Neuronal stem cell (in vitro differentiated cells): ENCODE results near the gene PNP.

ENCODE experiments used
- DNase-seq: peaks from one replicate; pipeline ENCODE4 v3.0.0-alpha.2; 2013; ENCODE audit warnings: low spot score
- H2AFZ ChIP-seq: one replicate; pipeline ENCODE4 v1.6.1; 2013; ENCODE audit warnings: mild to moderate bottlenecking, low read length, inconsistent platforms
- H2AK5ac ChIP-seq: 2 replicates; pipeline ENCODE4 v1.6.1; 2013; ENCODE audit warnings: low read depth, mild to moderate bottlenecking, inconsistent platforms, low read length, moderate library complexity, mixed read lengths
- H2BK120ac ChIP-seq: 2 replicates; pipeline ENCODE4 v1.6.1; 2013; ENCODE audit warnings: low read depth, mild to moderate bottlenecking, inconsistent platforms, low read length, moderate library complexity, mixed read lengths
- H2BK12ac ChIP-seq: one replicate; pipeline ENCODE4 v1.6.1; 2013; ENCODE audit warnings: low read length, inconsistent platforms
- H2BK15ac ChIP-seq: 2 replicates; pipeline ENCODE4 v1.6.1; 2013; ENCODE audit warnings: mild to moderate bottlenecking, low read length, inconsistent platforms, mixed read lengths
- H2BK5ac ChIP-seq: one replicate; pipeline ENCODE4 v1.6.1; 2013; ENCODE audit warnings: inconsistent platforms, mild to moderate bottlenecking, low read length, moderate library complexity
- H3K14ac ChIP-seq: one replicate; pipeline ENCODE4 v1.6.1; 2013; ENCODE audit warnings: low read length, inconsistent platforms
- H3K18ac ChIP-seq: 2 replicates; pipeline ENCODE4 v1.6.1; 2013; ENCODE audit warnings: low read length, inconsistent platforms
- H3K23ac ChIP-seq: 2 replicates; pipeline ENCODE4 v1.6.1; 2013; ENCODE audit warnings: low read depth, mild to moderate bottlenecking, mixed read lengths, low read length, inconsistent platforms; ENCODE audit not compliant: poor library complexity
- H3K27ac ChIP-seq: replicated peaks from 3 replicates; pipeline ENCODE4 v1.5.1; 2013; ENCODE audit warnings: low read length, inconsistent platforms
- H3K27me3 ChIP-seq, 3 experiments: 2 replicates each; pipeline ENCODE4 v1.6.1; 2013; ENCODE audit warnings: low read length in 3 of 3, mild to moderate bottlenecking in 2 of 3, inconsistent platforms in 1 of 3, low read depth in 1 of 3, mixed read lengths in 1 of 3, moderate library complexity in 1 of 3; ENCODE audit not compliant: control insufficient read depth in 3 of 3, insufficient read depth in 3 of 3
- H3K36me3 ChIP-seq, 2 donors: replicated peaks in 1 of 2; 2 replicates each; pipeline ENCODE4 v1.6.1; 2013; ENCODE audit warnings: low read length in 2 of 2; ENCODE audit not compliant: control insufficient read depth in 2 of 2, insufficient read depth in 2 of 2
- H3K4ac ChIP-seq: 2 replicates; pipeline ENCODE4 v1.6.1; 2013; ENCODE audit warnings: inconsistent platforms, mild to moderate bottlenecking, low read length, moderate library complexity
- H3K4me1 ChIP-seq, 2 donors: 1 replicate in 1 of 2; 2 replicates in 1 of 2; pipeline ENCODE4 v1.6.1; 2013; ENCODE audit warnings: low read length in 2 of 2, low read depth in 1 of 2; ENCODE audit not compliant: control insufficient read depth in 2 of 2, insufficient read depth in 1 of 2
- H3K4me2 ChIP-seq: one replicate; pipeline ENCODE4 v1.6.1; 2013; ENCODE audit warnings: mild to moderate bottlenecking, low read length, inconsistent platforms; ENCODE audit not compliant: insufficient read depth, poor library complexity, severe bottlenecking
- H3K4me3 ChIP-seq, 2 donors: 2 replicates each; pipeline ENCODE4 v1.5.1; 2013; ENCODE audit warnings: low read length in 2 of 2, mild to moderate bottlenecking in 2 of 2, inconsistent platforms in 1 of 2, moderate library complexity in 1 of 2
- H3K79me1 ChIP-seq: one replicate; pipeline ENCODE4 v1.6.1; 2013; ENCODE audit warnings: low read depth, mild to moderate bottlenecking, inconsistent platforms, low read length, moderate library complexity
- H3K9ac ChIP-seq: one replicate; pipeline ENCODE4 v1.6.1; 2013; ENCODE audit warnings: mild to moderate bottlenecking, low read depth, low read length, inconsistent platforms; ENCODE audit not compliant: poor library complexity
- H3K9me3 ChIP-seq, 2 donors: replicated peaks in 1 of 2; 2 replicates each; pipeline versions ENCODE3 to v1.6.1; 2013; ENCODE audit warnings: low read length in 2 of 2, mild to moderate bottlenecking in 2 of 2, inconsistent platforms in 1 of 2, low read depth in 1 of 2, mixed read lengths in 1 of 2, moderate library complexity in 1 of 2; ENCODE audit not compliant: control insufficient read depth in 2 of 2, insufficient read depth in 1 of 2
- H4K8ac ChIP-seq: one replicate; pipeline ENCODE4 v1.6.1; 2013; ENCODE audit warnings: low read depth, mild to moderate bottlenecking, inconsistent platforms, low read length, moderate library complexity
- H4K91ac ChIP-seq: one replicate; pipeline ENCODE4 v1.6.1; 2013; ENCODE audit warnings: low read length, low read depth, mild to moderate bottlenecking, inconsistent platforms; ENCODE audit not compliant: poor library complexity
- WGBS, 2 donors: extraction: QIAGEN DNeasy Blood & Tissue Kit; methylation state at CpG; one replicate each; pipeline ENCODE4 v1.1.7; 2013; ENCODE audit warnings: missing lambda C conversion rate in 2 of 2, mixed read lengths in 1 of 2; ENCODE audit not compliant: insufficient read length in 2 of 2, insufficient replicate concordance in 1 of 2; ENCODE audit errors: extremely low coverage in 2 of 2; 5-methylcytosine and 5-hydroxymethylcytosine counted together

Gene PNP

DNA sequence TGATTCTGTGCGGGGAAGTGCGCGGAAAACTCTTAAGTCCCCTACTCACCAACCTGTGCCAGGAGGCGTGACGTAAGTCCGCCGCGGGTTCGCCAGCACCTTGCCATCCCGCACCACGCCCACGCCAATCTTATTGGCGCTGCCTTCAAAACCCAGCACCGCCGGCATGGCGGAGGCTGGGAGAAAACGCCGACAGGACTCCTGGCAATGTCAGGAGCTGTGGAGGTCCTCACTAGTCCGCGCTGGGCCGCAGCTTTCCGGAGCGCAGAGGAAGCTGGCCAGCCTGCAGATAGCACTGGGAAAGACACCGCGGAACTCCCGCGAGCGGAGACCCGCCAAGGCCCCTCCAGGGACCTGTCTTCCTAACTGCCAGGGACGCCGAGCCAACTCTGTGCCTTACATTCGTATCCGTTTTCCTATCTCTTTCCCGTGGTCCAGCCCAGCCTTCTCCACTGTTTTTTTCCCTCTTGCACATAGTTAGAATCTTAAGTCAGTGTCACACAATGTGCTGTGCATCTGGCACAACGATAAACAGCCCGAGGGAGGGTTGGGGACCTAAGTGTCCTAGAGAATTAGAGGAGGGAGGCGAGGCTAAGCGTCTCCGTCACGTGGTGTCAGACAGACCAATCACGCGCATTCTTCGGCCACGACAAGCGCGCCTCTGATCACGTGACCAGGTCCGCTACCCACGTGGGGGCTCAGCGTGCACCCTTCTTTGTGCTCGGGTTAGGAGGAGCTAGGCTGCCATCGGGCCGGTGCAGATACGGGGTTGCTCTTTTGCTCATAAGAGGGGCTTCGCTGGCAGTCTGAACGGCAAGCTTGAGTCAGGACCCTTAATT, 14.5 kb upstream of the PNP start, which contains the start of the genes APEX1 and OSGEP:
Gene APEX1 (plus strand): TSS at position 711 of the 839 bp plus-strand sequence. CDS start 420 bp downstream, outside the sequence.
Gene OSGEP (minus strand): TSS at position 297 of the 839 bp plus-strand sequence. CDS start 129 bp downstream, at position 168.
- DNase-seq, result peak; percentile 98
- H3K9ac ChIP-seq, result peak within 1 kb of the TSS; percentile 93
- H3K36me3 ChIP-seq, result peaks cover 43 to 72% of the 10 kb centered on the region in 2 donors
- WGBS, 2 donors, result no CpG with 5 or more reads among the region's 56 CpGs
- H2BK12ac ChIP-seq, result no peak within 1 kb of the TSS
- no peak within 1 kb of the TSS for H3K14ac ChIP-seq
- peak within 1 kb of the TSS; percentile 93 for H3K27ac ChIP-seq
- no peaks in the 10 kb centered on the region for H3K27me3 ChIP-seq
- H3K9me3 ChIP-seq, result no peaks in the 10 kb centered on the region
- H2AK5ac ChIP-seq, result no peak within 1 kb of the TSS
- peak within 1 kb of the TSS; percentile 55 for H2BK15ac ChIP-seq
- peak within 1 kb of the TSS; percentile 87 for H2AFZ ChIP-seq
- peak within 1 kb of the TSS; percentile 97 for H3K18ac ChIP-seq
- H2BK120ac ChIP-seq, result no peak within 1 kb of the TSS
- peak within 1 kb of the TSS; percentile 79 to 94 for H3K4me3 ChIP-seq
- peak within 1 kb of the TSS; percentile 31 for H4K8ac ChIP-seq
- no peak within 1 kb of the TSS for H4K91ac ChIP-seq
- peaks cover 0 to 9% of the 10 kb centered on the region in 2 donors for H3K4me1 ChIP-seq
- H3K4me2 ChIP-seq, result peak within 1 kb of the TSS; percentile 69
- H3K4ac ChIP-seq, result no peak within 1 kb of the TSS
- peak within 1 kb of the TSS; percentile 84 for H2BK5ac ChIP-seq
- H3K23ac ChIP-seq, result peak within 1 kb of the TSS; percentile 78
- peaks cover 1% of the 10 kb centered on the region for H3K79me1 ChIP-seq

DNA sequence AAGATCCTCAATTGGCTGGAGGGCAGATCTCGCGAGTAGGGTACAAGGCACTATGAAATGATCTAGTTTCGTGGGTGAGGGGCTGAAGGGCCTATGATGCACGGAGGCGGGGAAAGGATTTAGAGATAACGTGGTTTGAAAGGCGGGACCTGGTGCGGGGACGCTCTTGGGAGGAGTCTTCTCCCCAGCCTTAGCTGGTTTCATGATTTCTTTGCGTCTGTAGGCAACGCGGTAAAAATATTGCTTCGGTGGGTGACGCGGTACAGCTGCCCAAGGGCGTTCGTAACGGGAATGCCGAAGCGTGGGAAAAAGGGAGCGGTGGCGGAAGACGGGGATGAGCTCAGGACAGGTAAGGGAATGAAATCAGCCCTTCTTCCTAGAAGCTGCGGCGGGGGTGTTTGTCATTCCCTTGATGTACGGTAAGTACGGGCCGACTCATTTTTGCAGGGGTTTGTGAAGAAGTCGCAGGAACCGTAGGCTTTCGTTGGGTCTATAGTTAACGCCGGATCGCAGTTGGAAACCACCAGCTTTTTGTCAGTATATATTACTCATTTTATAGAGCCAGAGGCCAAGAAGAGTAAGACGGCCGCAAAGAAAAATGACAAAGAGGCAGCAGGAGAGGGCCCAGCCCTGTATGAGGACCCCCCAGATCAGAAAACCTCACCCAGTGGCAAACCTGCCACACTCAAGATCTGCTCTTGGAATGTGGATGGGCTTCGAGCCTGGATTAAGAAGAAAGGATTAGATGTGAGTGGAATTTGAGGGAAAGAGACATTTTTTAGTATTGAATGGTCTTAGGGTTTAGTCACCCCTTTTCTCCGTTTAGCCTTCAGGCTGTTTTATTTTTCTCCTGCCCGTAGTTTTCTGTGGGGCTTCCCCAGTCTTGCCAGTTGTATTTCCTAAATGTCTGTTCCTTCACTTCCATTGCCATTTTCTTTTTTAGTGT, 13.6 kb upstream of the PNP start:
- no CpG with 5 or more reads among the region's 39 CpGs for WGBS, 2 donors
- no peaks in the 10 kb centered on the region for H3K9me3 ChIP-seq

DNA sequence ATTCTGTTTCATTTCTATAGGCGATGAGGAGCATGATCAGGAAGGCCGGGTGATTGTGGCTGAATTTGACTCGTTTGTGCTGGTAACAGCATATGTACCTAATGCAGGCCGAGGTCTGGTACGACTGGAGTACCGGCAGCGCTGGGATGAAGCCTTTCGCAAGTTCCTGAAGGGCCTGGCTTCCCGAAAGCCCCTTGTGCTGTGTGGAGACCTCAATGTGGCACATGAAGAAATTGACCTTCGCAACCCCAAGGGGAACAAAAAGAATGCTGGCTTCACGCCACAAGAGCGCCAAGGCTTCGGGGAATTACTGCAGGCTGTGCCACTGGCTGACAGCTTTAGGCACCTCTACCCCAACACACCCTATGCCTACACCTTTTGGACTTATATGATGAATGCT, 12.2 kb upstream of the PNP start:
- Histone ChIP-seq H4K8ac (no peak overlapping the region), H4K91ac (no peak overlapping the region), H3K23ac (no peak overlapping the region), H2BK12ac (no peak overlapping the region), H3K9ac (no peak overlapping the region), H3K14ac (no peak overlapping the region), H3K4me3 (peak overlapping the region in 1 of 2 donors; percentile 79), H3K79me1 (peaks cover 1% of the 10 kb centered on the region), H2BK120ac (no peak overlapping the region), H2BK5ac (no peak overlapping the region), H3K9me3 (no peaks in the 10 kb centered on the region), H2BK15ac (no peak overlapping the region), H2AFZ (no peak overlapping the region), H2AK5ac (no peak overlapping the region), H3K27me3 (no peaks in the 10 kb centered on the region), H3K4me2 (no peak overlapping the region), H3K18ac (no peak overlapping the region), H3K4ac (no peak overlapping the region), H3K27ac (no peak overlapping the region), H3K36me3 (peaks cover 37 to 58% of the 10 kb centered on the region in 2 donors), H3K4me1 (peaks cover 5 to 16% of the 10 kb centered on the region in 2 donors)
- no CpG with 5 or more reads among the region's 13 CpGs for WGBS, 2 donors
- DNase-seq, result no peak

More for the DNA sequence above, 13.6 kb upstream of the PNP start:
- H3K36me3 ChIP-seq, result peaks cover 40 to 71% of the 10 kb centered on the region in 2 donors
- peak overlapping the region; percentile 86 for H3K27ac ChIP-seq
- peak overlapping the region; percentile 79 to 94 for H3K4me3 ChIP-seq
- no peak overlapping the region for H2BK5ac ChIP-seq
- H3K4me1 ChIP-seq, result peaks cover 5 to 16% of the 10 kb centered on the region in 2 donors
- H3K9ac ChIP-seq, result peak overlapping the region; percentile 87
- no peak overlapping the region for H4K91ac ChIP-seq
- H3K27me3 ChIP-seq, result no peaks in the 10 kb centered on the region
- peak overlapping the region; percentile 78 for H3K23ac ChIP-seq
- H3K79me1 ChIP-seq, result peaks cover 1% of the 10 kb centered on the region
- H2BK15ac ChIP-seq, result no peak overlapping the region
- H4K8ac ChIP-seq, result no peak overlapping the region
- H2AK5ac ChIP-seq, result no peak overlapping the region
- peak overlapping the region; percentile 82 for H3K18ac ChIP-seq
- DNase-seq, result no peak
- H3K4ac ChIP-seq, result no peak overlapping the region
- peak overlapping the region; percentile 58 for H3K4me2 ChIP-seq
- H3K14ac ChIP-seq, result no peak overlapping the region
- H2BK12ac ChIP-seq, result no peak overlapping the region
- H2BK120ac ChIP-seq, result no peak overlapping the region
- H2AFZ ChIP-seq, result peak overlapping the region; percentile 87
